Spleen (tissue), 11 donors: Measurements from ENCODE around the gene GGTLC1. TPM values are rescaled to one million over a fixed set of nuclear protein-coding genes. Genes with fewer than 3 reads are reported as not detected.

Source experiments
- DNase-seq: peaks from one replicate; pipeline ENCODE4 v3.0.0-alpha.2; 2020
- H3K27ac ChIP-seq, 8 donors: fragments of 200-600 bp; sonication (generic) in 7 of 8; 1 replicate in 4 of 8; 2 replicates in 4 of 8; pipeline versions ENCODE4 v1.5.0 to v1.8.0; 2016 to 2021; ENCODE audit warnings: inconsistent platforms in 4 of 8, mild to moderate bottlenecking in 4 of 8, moderate library complexity in 1 of 8
- H3K27me3 ChIP-seq, 7 donors: fragments of 200-600 bp; sonication (generic) in 6 of 7; replicated peaks in 1 of 7; 1 replicate in 4 of 7; 2 replicates in 3 of 7; pipeline versions ENCODE4 v1.5.0 to v1.8.0; 2016 to 2021; ENCODE audit warnings: inconsistent platforms in 3 of 7, mild to moderate bottlenecking in 1 of 7
- H3K36me3 ChIP-seq, 6 donors: fragments of 200-600 bp; sonication (generic) in 5 of 6; 1 replicate in 4 of 6; 2 replicates in 2 of 6; pipeline versions ENCODE4 v1.5.0 to v1.8.0; 2016 to 2021; ENCODE audit warnings: inconsistent platforms in 2 of 6
- H3K4me1 ChIP-seq, 6 donors: fragments of 200-600 bp; sonication (generic) in 5 of 6; 1 replicate in 3 of 6; 2 replicates in 3 of 6; pipeline versions ENCODE4 v1.5.0 to v1.8.0; 2016 to 2021; ENCODE audit warnings: inconsistent platforms in 3 of 6
- H3K4me3 ChIP-seq, 8 donors: fragments of 200-600 bp; sonication (generic) in 7 of 8; 1 replicate in 4 of 8; 2 replicates in 4 of 8; pipeline versions ENCODE4 v1.5.0 to v1.8.0; 2016 to 2021; ENCODE audit warnings: inconsistent platforms in 4 of 8, mild to moderate bottlenecking in 4 of 8, moderate library complexity in 2 of 8
- H3K9me3 ChIP-seq, 8 donors: fragments of 200-600 bp; sonication (generic) in 7 of 8; 1 replicate in 4 of 8; 2 replicates in 4 of 8; pipeline versions ENCODE4 v1.5.0 to v1.8.0; 2016 to 2021; ENCODE audit warnings: inconsistent platforms in 4 of 8
- CTCF ChIP-seq, 11 experiments: fragments of 200-600 bp in 7 of 11; fragments of 450-650 bp in 4 of 11; sonication (generic) in 4 of 11; IDR thresholded peaks in 8 of 11; conservative IDR thresholded peaks in 3 of 11; 1 replicate in 7 of 11; 2 replicates in 4 of 11; pipeline versions ENCODE4 v1.4.0 to v1.8.0; 2016 to 2021; ENCODE audit warnings: antibody characterized with exemption in 11 of 11, inconsistent platforms in 4 of 11, mild to moderate bottlenecking in 1 of 11
- POLR2A ChIP-seq, 3 donors: fragments of 450-650 bp; IDR thresholded peaks; one replicate each; pipeline ENCODE4 v1.5.1; 2017; ENCODE audit warnings: antibody characterized with exemption in 3 of 3, mild to moderate bottlenecking in 1 of 3
- POLR2AphosphoS5 ChIP-seq, 3 donors: sonication (generic); formaldehyde crosslinking; IDR thresholded peaks; one replicate each; pipeline ENCODE4 v1.5.1; 2017; ENCODE audit warnings: antibody characterized with exemption in 3 of 3
- WGBS, 5 donors: extraction: QIAGEN DNeasy Blood & Tissue Kit in 3 of 5; methylation state at CpG; one replicate each; pipeline versions ENCODE4 v1.1.5 to v1.1.7; 2013 to 2018; 5-methylcytosine and 5-hydroxymethylcytosine counted together
- intact Hi-C: fragments of 100-400 bp; cut with DNase I; formaldehyde crosslinking; loops from one replicate; pipeline ENCODE4 v1.15.0; 2023; ENCODE audit warnings: low total_unique reads
- polyA plus RNA-seq, 3 donors: library from polyadenylated mRNA; stranded (reverse); fragments of 200-250 nt; gene quantifications; one replicate each; pipeline ENCODE4 v1.2.1, GENCODE V29; 2013
- small RNA-seq, 4 donors: library from RNA; depleted of rRNA; stranded (forward); fragments of <200 nt; gene quantifications; one replicate each; pipeline ENCODE3, GENCODE V24; 2016
- total RNA-seq, 7 donors: library from RNA; depleted of rRNA in 3 of 7; stranded (reverse); fragments of >200 nt in 3 of 7; fragmentation: NEBNext Ultra II Directional in 4 of 7; extraction: Animal tissue kit (Norgen Biotek cat#: 25700) in 4 of 7; gene quantifications; one replicate each; pipeline versions ENCODE4 v1.1.0 to v1.2.1, GENCODE V29; 2016 to 2021
- donor health status: healthy with polysubstance abuse.
- donor health status: DM: no; HTN: no; CAD: no; lungs with moderate emphysema.
- donor health status: DM: no; HTN: no; CAD: no.
- donor health status: Bipolar disorder and iron deficiency.
- donor health status: healthy.
- donor health status: DM: no; HTN: no; CAD: no.
- donor health status: DM: yes; HTN: yes; CAD: no.

The GGTLC1 gene
- total and polyA plus RNA-seq, 10 donors, result not detected

GRCh38 chr20:23937303-23938117 lies 51.1 kb downstream of the GGTLC1 start:
- H3K9me3 ChIP-seq, result no peaks in the 10 kb centered on the region
- H3K27me3 ChIP-seq, result peaks cover 0 to 16% (median 0%) of the 10 kb centered on the region in 7 donors
- H3K36me3 ChIP-seq, result no peaks in the 10 kb centered on the region
- no peak overlapping the region for H3K4me3 ChIP-seq
- intact Hi-C loops, result loop anchor here (5.0 to 10.0 kb wide), 2 partner anchors 57 to 160 kb away; no protein-coding TSS in a partner anchor
- H3K27ac ChIP-seq, result no peak overlapping the region
- no peaks in the 10 kb centered on the region for H3K4me1 ChIP-seq
- peak; percentile 77 for DNase-seq
- TF ChIP-seq POLR2AphosphoS5 (IDR thresholded peaks at IDR 0.05) (no peak), CTCF (IDR thresholded peaks at IDR 0.05 in 8 of 11, conservative IDR thresholded peaks at IDR 0.05 in 3 of 11) (peak; percentile 53 to 85 (median 75)), POLR2A (IDR thresholded peaks at IDR 0.05) (no peak)
- WGBS, 5 donors, result 0 to 8% (median 1%) methylated on average over 3 of the region's 3 CpGs

Small RNAs within 50 kb of the gene (small RNA-seq; reads per million reads assigned to genes)
- 0 reads per million in 4 donors for gene AL133466.1

Other genes with a start within 250 kb of the GGTLC1 start
- gene CST1, start 237.8 kb downstream of the GGTLC1 start, total RNA-seq, result not detected
- not detected for gene CST1, start 237.8 kb downstream of the GGTLC1 start, polyA plus RNA-seq
- gene CST2, start 162.1 kb downstream of the GGTLC1 start, total RNA-seq, result not detected
- under 1 TPM; 0.16 to 0.96 (median 0.50) TPM for gene CST2, start 162.1 kb downstream of the GGTLC1 start, polyA plus RNA-seq
- not detected for gene CST5, start 109.0 kb downstream of the GGTLC1 start, total RNA-seq
- not detected for gene CST5, start 109.0 kb downstream of the GGTLC1 start, polyA plus RNA-seq